Measurements from ENCODE around the gene REG1A.

Gene REG1A

GRCh38 chr2:79162801-79163200 lies 42.5 kb downstream of the REG1A start:
- TF ChIP-seq BACH2 (CRISPR knock-in tag; IDR thresholded peaks at IDR 0.05; ENCODE audit: borderline replicate concordance) (no peak), ISL1 (CRISPR knock-in tag; IDR thresholded peaks at IDR 0.05) (no peak), CSDC2 (CRISPR knock-in tag; IDR thresholded peaks at IDR 0.05) (no peak), GLIS3 (CRISPR knock-in tag; IDR thresholded peaks at IDR 0.05) (no peak), CSRNP3 (CRISPR knock-in tag; IDR thresholded peaks at IDR 0.05) (no peak), RARB (CRISPR knock-in tag; IDR thresholded peaks at IDR 0.05) (no peak), ZFP3 (CRISPR knock-in tag; IDR thresholded peaks at IDR 0.05) (no peak), ZNF565 (CRISPR knock-in tag; conservative IDR thresholded peaks at IDR 0.05; ENCODE audit: low read depth) (no peak), TOX (CRISPR knock-in tag; IDR thresholded peaks at IDR 0.05; ENCODE audit: borderline replicate concordance) (no peak), ZNF8 (CRISPR knock-in tag; IDR thresholded peaks at IDR 0.05) (no peak), ZNF70 (CRISPR knock-in tag; IDR thresholded peaks at IDR 0.05) (no peak), OSR1 (CRISPR knock-in tag; IDR thresholded peaks at IDR 0.05) (no peak), PPARA (CRISPR knock-in tag; IDR thresholded peaks at IDR 0.05; ENCODE audit: borderline replicate concordance) (no peak), TCF4 (CRISPR knock-in tag; IDR thresholded peaks at IDR 0.05; ENCODE audit: borderline replicate concordance) (no peak), ZC3H10 (CRISPR knock-in tag; IDR thresholded peaks at IDR 0.05) (no peak), POU6F1 (CRISPR knock-in tag; IDR thresholded peaks at IDR 0.05; ENCODE audit: borderline replicate concordance, low read depth) (no peak), SNAI2 (CRISPR knock-in tag; IDR thresholded peaks at IDR 0.05) (no peak), ZFP30 (CRISPR knock-in tag; IDR thresholded peaks at IDR 0.05) (no peak), ESRRG (CRISPR knock-in tag; IDR thresholded peaks at IDR 0.05) (no peak), TSHZ2 (CRISPR knock-in tag; IDR thresholded peaks at IDR 0.05) (no peak)
- no peak for ATAC-seq

GRCh38 chr2:79171348-79171958 lies 51.2 kb downstream of the REG1A start:
- no peak for ATAC-seq
- TF ChIP-seq ISL1 (CRISPR knock-in tag; IDR thresholded peaks at IDR 0.05) (no peak), CSDC2 (CRISPR knock-in tag; IDR thresholded peaks at IDR 0.05) (no peak), ZC3H10 (CRISPR knock-in tag; IDR thresholded peaks at IDR 0.05) (no peak), ESRRG (CRISPR knock-in tag; IDR thresholded peaks at IDR 0.05) (no peak), PPARA (CRISPR knock-in tag; IDR thresholded peaks at IDR 0.05; ENCODE audit: borderline replicate concordance) (no peak), POU6F1 (CRISPR knock-in tag; IDR thresholded peaks at IDR 0.05; ENCODE audit: borderline replicate concordance, low read depth) (no peak), ZFP30 (CRISPR knock-in tag; IDR thresholded peaks at IDR 0.05) (no peak), TSHZ2 (CRISPR knock-in tag; IDR thresholded peaks at IDR 0.05) (no peak), GLIS3 (CRISPR knock-in tag; IDR thresholded peaks at IDR 0.05) (no peak), ARNTL (CRISPR knock-in tag; IDR thresholded peaks at IDR 0.05; ENCODE audit: borderline replicate concordance, low read depth) (no peak), ZFP3 (CRISPR knock-in tag; IDR thresholded peaks at IDR 0.05) (no peak), CSRNP3 (CRISPR knock-in tag; IDR thresholded peaks at IDR 0.05) (no peak), ZNF565 (CRISPR knock-in tag; conservative IDR thresholded peaks at IDR 0.05; ENCODE audit: low read depth) (no peak), TCF4 (CRISPR knock-in tag; IDR thresholded peaks at IDR 0.05; ENCODE audit: borderline replicate concordance) (no peak), SNAI2 (CRISPR knock-in tag; IDR thresholded peaks at IDR 0.05) (no peak), BACH2 (CRISPR knock-in tag; IDR thresholded peaks at IDR 0.05; ENCODE audit: borderline replicate concordance) (no peak), TOX (CRISPR knock-in tag; IDR thresholded peaks at IDR 0.05; ENCODE audit: borderline replicate concordance) (no peak), ZNF8 (CRISPR knock-in tag; IDR thresholded peaks at IDR 0.05) (no peak), RARB (CRISPR knock-in tag; IDR thresholded peaks at IDR 0.05) (no peak), PATZ1 (CRISPR knock-in tag; IDR thresholded peaks at IDR 0.05; ENCODE audit: borderline replicate concordance) (no peak)

All from SK-N-SH treated with all-trans-retinoic acid at 6 μM for 48 hours (cell line).